Measurements from ENCODE around the gene IQGAP2. TPM values are rescaled to one million over a fixed set of nuclear protein-coding genes. Genes with fewer than 3 reads are reported as not detected.

The IQGAP2 gene
- polyA plus RNA-seq, 3 donors = 5.6 to 17.8 (median 7.0) TPM

DNA sequence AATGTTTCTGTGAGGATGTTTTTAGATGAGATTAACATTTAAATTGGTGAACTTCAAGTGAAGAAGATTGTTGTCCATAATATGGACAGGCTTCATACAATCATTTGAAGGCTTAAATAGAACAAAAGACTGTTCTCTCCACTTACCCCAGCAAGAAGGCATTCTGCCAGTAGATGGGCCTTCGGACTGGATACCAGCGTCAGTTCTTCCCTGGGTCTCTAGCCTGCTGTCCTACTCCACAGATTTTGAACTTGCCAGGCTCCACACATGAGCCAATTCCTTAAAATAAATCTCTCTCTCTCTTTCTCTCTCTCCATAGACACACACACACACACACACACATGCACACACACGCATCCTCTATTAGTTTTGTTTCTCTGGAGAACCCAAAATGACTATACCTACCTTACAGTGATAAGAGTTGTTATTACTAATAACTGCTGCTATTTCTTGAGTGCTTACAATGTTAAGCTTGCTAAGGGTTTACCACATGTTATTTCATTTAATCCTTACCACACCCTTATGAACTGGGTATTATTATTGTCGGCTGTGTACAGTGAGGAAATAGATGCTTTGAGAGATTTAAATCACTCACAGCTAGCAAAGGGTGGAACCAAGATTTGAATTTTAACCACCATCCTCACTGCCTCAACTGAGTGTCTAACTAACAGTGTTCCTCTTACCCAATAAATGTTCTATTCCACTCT, 19.8 kb upstream of the IQGAP2 start:
- H3K27ac ChIP-seq (ENCODE audit: low read depth, low read length) = no peak overlapping the region
- WGBS, 3 donors = 81 to 93% (median 83%) methylated on average over 4 of the region's 4 CpGs

DNA sequence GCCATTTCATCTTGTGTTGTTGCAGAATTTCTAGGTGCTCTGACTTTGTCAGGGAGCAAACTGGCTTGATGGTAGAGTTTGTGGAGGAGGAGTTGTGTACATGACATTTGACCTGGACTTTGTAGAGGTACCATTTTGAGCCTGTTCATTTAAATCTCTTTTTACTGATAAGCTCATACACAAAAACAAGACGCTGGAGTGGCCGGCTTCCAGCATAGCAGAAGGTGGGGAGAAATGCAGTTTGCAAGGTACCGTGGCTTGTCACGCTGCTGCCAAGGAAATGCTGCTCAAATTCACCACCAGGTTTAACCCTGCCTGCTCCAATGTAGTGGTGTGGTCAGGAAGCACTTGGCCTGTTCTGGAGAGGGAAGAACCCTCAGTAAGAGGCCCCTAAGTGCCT, 18.9 kb upstream of the IQGAP2 start:
- WGBS, 3 donors = 8 to 49% (median 34%) methylated on average over 4 of the region's 4 CpGs
- no peak overlapping the region for H3K27ac ChIP-seq (ENCODE audit: low read depth, low read length)

DNA sequence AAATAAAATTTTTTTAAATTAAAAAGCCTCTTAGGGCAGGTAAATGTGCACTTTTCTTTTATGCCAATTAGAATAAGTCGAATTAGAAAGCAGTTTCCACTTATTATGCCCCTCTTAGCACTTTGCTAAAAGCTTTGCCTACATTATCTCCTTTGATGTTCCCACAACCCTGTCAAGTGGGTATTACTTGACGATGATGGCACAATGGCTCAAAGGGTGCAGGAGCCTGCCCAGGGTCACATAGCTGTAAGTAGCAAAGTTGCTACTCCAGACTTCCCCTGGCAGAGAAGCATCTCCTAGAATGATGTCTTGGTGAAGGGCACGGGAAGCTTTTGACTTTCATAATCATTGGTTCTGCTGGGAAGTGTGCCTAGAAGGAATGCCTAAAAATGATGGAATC, 18.4 kb upstream of the IQGAP2 start:
- WGBS, 3 donors = 74 to 83% (median 82%) methylated on average over 3 of the region's 3 CpGs
- no peak overlapping the region for H3K27ac ChIP-seq (ENCODE audit: low read depth, low read length)

DNA sequence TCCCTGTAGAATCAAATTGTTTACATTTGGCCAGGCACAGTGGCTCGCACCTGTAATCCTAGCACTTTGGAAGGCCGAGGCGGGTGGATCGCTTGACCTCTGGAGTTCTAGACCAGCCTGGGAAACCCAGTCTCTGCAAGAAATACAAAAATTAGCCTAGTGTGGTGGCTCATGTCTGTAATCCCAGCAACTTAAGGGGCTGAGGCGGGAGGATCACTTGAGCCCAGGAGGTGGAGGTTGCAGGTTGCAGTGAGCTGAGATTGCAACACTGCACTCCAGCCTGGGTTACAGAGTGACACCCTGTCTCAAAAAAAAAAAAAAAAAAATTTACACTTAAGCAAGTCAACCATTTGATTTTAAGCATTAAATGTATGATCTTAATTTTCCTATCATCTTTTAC, 17.5 kb upstream of the IQGAP2 start:
- H3K27ac ChIP-seq (ENCODE audit: low read depth, low read length) = no peak overlapping the region
- 46 to 92% (median 92%) methylated on average over 5 of the region's 5 CpGs for WGBS, 3 donors

DNA sequence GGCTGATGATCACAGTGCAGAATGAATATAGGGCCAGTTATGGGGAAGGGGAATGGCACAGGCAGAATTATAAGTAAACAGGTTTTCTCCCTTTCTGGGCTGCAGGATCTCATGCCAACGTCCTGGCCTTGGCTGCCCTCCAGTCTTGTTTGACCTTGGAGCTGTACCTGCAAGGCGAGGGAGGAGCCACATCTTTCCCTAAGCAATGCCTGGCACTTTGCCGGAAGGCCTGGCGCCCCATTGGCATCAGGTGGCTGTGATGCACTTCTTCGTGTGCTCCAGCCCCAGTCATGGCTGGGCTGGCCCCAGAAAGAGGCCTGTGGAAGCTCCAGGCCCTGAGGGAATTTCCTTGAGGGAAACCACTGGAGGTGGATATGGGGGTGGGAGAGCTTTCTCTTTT, 16.7 kb upstream of the IQGAP2 start:
- whole genome bisulfite sequencing, 3 donors = 33 to 79% (median 76%) methylated on average over 5 of the region's 5 CpGs
- H3K27ac ChIP-seq (ENCODE audit: low read depth, low read length) = no peak overlapping the region

DNA sequence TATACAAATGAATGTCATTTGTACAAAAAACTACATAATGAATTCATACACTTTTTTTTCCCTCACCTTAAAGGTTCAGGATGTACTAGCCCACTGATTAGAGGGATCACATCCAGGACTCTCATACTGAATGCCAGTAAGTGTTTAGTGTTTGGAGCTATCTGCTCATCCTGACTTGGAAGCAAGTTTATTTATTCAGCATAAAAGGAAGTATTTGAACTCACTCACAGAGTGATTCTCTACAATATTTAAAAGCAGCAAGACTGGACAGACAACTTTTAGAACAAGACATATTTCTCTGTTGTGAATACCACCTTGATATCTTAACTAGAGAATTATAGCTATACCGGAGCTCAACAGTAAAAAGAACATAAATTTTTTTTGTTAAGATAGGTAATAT, 14.8 kb upstream of the IQGAP2 start:
- WGBS, 3 donors = 23 to 93% (median 86%) methylated on average over 1 of the region's 1 CpG

DNA sequence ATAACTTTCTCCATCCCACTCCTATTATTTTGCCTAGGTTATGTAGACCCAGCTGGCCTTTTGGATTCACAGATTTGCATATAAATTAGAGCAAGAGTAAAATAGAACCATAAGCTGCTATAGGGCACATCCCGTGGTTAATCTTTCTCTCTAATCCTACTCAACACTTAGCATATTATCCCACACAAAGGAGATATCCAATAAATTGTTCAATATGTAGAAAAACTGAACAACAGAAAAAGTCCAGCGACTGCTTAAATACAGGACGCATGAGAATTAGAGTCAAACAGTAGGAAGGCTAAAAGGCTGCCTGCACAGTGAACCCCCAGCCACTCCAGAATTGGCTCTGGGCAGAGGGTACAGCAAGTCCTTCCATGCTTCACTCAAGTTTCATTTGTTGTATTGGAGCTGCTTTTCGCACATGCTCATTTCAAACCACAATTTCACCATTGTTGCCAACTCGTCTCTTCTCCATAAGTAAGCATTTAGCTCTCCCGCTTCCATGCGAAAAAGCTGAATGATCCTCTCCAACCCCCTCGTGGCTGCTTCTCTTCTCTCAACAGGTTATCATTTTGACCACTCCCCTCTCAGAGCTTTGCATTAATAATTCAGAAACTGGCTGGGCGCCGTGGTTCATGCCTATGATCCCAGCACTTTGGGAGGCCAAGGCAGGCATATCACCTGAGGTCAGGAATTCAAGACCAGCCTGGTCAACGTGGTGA, 14.1 kb upstream of the IQGAP2 start:
- WGBS, 3 donors = 68 to 92% (median 89%) methylated on average over 11 of the region's 11 CpGs
- no peak overlapping the region for H3K27ac ChIP-seq (ENCODE audit: low read depth, low read length)

More for the DNA sequence above, 14.8 kb upstream of the IQGAP2 start:
- H3K27ac ChIP-seq (ENCODE audit: low read depth, low read length) = no peak overlapping the region

DNA sequence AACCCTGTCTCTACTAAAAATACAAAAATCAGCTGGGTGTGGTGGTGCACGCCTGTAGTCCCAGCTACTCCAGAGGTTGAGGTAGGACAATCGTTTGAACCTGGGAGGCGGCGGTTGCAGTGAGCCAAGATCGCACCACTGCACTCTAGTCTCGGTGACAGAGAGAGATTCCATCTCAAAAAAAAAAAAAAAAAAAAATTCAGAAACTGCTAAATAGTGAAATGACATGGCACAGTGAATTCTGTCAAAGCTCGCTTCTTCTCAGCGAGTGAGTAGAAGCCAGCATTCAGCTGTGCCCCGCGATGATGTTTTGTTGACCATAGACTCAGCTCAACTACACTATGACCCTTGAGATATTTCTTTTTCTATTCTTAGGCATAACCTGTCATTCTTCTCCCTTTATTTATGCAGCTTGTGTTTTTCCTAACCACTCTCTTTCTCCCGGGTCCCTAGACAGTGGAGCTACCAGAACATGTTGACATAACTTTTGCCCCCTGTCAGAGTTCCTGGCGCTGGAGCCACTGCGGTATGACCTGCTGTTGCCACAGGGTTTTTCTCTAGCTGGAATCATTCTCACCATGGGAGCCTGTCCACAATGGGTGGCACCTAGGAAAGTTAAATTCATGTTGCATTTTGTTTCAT, 13.5 kb upstream of the IQGAP2 start:
- 44 to 88% (median 85%) methylated on average over 13 of the region's 13 CpGs for WGBS, 3 donors
- H3K27ac ChIP-seq (ENCODE audit: low read depth, low read length) = no peak overlapping the region

DNA sequence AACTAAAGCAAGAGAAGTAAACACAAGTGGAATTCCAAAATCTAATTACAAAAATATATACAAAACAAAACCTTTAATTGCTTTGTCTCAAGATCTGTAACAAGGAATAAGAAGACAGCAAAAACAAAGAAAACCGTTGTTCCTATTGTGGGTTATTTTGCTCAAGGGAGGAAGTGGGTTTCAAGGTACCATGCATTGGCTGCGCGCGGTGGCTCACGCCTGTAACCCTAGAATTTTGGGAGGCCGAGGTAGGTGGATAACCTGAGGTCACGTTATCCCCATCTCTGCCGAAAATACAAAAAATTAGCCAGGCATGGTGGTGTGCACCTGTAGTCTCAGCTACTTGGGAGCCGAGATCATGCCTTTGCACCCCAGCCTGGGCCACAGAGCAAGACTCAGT, 12.1 kb upstream of the IQGAP2 start:
- no peak overlapping the region for H3K27ac ChIP-seq (ENCODE audit: low read depth, low read length)
- 62 to 85% (median 72%) methylated on average over 9 of the region's 9 CpGs for WGBS, 3 donors

DNA sequence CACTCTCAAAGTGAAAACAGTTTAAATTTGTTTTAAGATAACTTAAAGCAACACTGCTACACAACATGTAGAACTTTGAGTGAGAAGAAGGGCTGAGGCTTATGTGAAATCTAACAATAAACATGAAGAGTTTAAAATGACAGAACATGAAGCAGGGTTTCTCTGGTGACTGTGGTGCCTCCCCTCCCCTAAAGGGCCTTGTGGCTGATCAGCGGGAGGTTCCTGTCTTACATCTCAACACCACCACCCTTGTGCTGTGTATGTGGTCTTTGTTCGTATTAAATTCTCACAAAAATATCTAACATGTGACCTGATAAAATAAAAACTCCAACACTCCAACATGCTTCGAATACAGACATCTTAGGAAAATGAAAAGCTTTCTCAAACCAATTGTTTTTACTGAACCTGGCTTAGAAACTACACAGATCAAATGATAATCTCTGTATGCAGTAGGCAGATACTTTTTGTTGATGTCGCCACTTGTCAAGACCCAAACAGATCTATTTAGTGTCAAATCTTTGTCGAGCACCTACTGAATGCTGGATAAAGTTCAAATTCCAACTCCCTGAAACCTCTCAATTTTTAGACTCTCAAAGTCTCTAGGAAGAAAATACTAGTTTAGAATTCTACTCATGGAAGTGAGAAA, 9.9 kb upstream of the IQGAP2 start:
- H3K27ac ChIP-seq (ENCODE audit: low read depth, low read length) = no peak overlapping the region
- WGBS, 3 donors = 60 to 78% (median 73%) methylated on average over 5 of the region's 5 CpGs

DNA sequence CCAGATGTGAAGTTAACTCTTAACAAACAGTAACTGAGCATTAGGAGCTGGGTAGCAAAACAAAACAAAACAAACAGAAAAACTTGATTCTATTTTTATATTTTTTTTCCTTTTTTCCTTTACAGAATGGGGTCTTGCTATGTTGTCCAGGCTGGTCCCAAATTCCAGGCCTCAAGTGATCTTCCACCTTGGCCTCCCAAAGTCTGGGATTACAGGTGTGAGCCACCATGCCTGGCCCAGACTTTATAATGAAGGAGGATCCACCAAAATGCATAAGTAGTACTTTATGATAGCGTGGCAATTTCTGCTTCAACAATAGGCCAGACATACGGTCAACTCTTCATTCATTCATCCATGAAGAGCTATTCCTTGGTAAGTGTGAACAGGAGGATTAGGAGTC, 5.9 kb upstream of the IQGAP2 start:
- WGBS, 3 donors = 93 to 95% (median 94%) methylated on average over 2 of the region's 2 CpGs
- H3K27ac ChIP-seq (ENCODE audit: low read depth, low read length) = no peak overlapping the region

DNA sequence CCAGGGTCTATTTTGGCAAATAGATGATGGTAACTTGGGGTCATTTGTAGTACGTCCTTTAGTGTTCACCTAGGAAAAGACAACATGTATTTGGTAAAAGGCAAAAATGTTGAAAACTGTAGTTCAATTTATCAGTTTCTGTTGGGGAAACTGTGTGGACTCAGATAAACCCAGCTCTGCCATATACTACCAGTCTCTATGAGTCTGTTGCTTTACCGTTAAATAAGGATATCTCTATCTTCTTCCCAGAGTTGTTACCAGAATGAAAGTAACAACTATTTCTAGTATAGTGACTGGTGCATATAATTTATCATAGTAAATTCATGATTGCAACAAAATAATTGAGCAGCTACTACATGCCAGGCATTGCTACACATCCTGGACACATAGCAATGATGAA, 3.8 kb upstream of the IQGAP2 start:
- 92 to 97% (median 96%) methylated on average over 2 of the region's 2 CpGs for WGBS, 3 donors

DNA sequence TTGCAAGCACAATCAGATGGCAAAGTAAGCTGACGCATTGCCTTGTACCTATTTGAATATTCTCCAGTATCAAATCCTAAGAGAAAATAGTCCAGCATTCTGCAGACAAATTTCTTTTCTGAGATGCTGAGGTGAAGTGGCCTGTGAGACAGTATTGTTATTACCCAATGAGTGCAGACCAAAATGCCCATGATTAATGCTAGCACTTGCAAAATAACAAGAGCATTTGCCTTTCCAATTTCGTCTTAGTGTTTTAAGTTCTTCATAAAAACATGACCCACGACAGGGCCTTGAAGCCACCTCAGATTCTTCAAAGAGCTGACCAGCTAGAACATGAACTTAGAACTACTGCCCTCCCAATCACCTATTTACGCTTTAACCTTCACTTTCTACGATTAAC, 2.6 kb upstream of the IQGAP2 start:
- no peak overlapping the region for H3K27ac ChIP-seq (ENCODE audit: low read depth, low read length)
- 65 to 77% (median 70%) methylated on average over 5 of the region's 5 CpGs for WGBS, 3 donors

More for the DNA sequence above, 3.8 kb upstream of the IQGAP2 start:
- no peak overlapping the region for H3K27ac ChIP-seq (ENCODE audit: low read depth, low read length)

DNA sequence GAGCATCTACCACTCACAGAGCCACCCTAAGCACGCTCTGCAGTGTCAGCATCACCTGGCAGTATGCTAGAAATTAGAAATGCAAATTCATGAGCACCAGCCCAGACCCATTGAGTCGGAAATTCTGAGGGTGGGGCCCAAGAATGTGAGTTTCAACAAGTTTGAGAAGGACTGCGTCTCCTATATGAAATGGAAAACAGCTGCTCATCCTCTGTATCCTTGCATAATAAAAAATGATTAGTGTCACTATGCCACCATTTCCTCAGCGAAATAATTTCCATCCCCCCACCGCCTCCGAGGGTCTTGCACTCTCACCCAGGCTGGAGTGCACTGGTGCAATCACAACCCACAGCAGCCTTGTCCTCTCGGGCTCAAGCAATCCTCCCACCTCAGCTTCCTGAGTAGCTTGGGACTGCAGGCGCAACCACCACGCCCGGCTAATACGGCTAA, 1.3 kb upstream of the IQGAP2 start:
- 15 to 23% (median 20%) methylated on average over 11 of the region's 11 CpGs for WGBS, 3 donors
- no peak overlapping the region for H3K27ac ChIP-seq (ENCODE audit: low read depth, low read length)

DNA sequence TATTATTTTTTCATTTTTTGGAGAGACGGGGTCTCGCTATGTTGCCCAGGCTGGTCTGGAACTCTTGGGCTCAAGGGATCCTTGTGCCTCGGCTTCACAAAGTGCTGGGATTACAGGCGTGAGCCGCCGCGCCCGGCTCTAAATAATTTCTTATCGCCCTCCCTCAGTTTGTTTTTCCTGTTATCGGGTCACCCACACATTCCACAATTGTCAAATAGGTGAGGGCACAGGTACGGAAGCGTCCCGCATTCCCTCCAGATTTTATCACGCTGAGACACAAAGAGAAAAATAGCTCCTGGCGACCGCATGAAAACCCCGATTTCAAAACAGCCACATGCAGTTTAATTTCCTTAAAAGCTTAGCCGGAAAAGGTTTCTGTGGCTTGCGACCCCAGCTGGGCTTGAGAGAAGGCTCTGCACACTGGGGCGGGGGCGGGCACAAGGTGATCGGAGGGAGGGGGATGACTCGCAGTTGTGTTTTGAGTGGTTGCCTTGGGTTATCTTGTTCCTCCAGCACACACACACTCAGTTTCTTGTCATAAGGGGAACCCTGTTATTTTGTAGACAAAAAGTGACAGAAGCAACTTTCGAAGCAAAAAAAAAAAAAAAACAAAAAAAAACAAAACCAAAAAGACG, 717 bp upstream of the IQGAP2 start:
- 1 to 2% (median 1%) methylated on average over 25 of the region's 25 CpGs for WGBS, 3 donors
- no peak overlapping the region for H3K27ac ChIP-seq (ENCODE audit: low read depth, low read length)

DNA sequence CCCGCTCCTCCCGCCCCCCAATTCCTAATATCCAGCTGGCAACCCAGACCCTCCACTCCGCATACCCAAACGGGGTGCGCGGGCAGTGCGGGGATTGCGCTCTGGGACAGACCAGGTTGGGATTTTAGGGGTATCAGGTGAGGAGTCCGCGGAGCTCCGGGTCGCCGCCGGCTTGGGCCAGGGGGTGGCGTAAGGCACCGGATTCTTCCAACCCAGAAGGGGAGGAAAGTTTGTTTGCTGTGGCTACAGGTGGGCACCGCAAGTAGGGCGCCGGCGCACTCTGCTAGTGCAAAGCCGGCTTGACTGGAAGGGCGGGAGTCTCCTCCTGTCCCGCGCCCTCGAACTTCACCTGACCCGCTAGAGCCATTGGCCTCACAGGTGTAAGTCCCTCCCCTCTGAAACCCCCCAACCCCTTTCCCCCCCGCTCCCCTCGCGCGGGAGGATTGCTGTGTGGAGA, 709 bp downstream of the IQGAP2 start:
- WGBS, 3 donors = 0 to 5% (median 1%) methylated on average over 30 of the region's 30 CpGs
- H3K27ac ChIP-seq (ENCODE audit: low read depth, low read length) = no peak overlapping the region

DNA sequence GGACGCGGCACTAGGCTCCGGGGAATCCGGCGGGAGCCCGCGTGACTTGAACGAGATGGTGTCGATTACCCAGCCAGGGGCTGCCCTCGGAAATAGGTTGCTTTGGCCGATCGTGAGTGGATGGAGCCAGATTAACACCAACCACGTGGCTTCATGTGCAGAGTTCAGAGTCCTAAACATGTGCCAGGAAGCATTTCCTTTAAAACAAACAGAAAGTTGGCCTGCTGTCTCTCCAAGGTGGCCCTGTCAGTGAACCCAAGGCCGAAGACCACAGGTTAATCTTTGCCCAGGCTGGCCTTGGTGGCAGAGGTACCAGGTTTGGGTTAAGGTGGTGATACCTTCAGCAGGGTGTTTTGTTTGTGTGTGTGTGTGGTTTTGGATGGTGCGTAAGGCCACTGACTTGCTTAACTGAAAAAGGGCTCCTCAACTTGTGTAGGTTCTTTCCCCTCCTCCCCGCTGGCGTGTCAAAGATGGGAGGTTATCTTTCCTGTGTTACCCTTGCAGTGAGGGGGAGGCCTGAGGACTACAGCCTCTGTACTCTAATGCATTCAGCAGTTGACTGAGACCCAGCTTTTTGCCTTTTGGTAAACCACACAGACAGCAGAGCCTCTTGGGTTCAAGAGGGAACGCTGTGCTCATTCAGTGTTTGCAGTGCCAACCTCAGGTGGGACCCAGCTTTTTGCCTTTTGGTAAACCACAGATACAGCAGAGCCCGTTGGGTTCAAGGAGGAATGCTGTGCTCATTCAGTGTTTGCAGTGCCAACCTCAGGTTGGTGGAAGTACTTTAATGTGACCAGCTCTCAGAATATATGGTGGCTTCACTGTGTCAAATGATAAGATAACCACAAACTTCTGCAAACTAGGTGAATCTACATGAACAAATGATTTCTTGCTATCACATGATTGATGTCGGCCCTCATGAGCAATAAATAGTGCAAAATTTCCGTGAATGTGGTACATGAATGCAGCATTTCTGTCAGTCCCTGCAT, 1.4 kb downstream of the IQGAP2 start:
- WGBS, 3 donors = 8 to 23% (median 19%) methylated on average over 21 of the region's 21 CpGs

More for the DNA sequence above, 1.4 kb downstream of the IQGAP2 start:
- no peak overlapping the region for H3K27ac ChIP-seq (ENCODE audit: low read depth, low read length)
